GM19324 (cell line): Measurements from ENCODE around the gene TGFBR3L.
A peak's percentile ranks its signal among the peaks of the same experiment; 100 is the strongest.
"Not testable (repeated sequence)": the region's sequence is repeated elsewhere in the genome, so short reads cannot be mapped to it uniquely, and the experiment has no call there.

Experiments
- ATAC-seq: cut with Tn5 transposase; IDR thresholded peaks from one replicate; pipeline ENCODE4 v1.9.1; 2021; ENCODE audit warnings: mild to moderate bottlenecking, moderate library complexity; ENCODE audit not compliant: unreplicated experiment, low FRiP score

The TGFBR3L gene

GRCh38 chr19:7926727-7927604 lies 12.3 kb downstream of the TGFBR3L start:
- no peak for ATAC-seq

- no peak for ATAC-seq
Measured at GRCh38 chr19:7927605-7928333, 13.1 kb downstream of the TGFBR3L start.

GRCh38 chr19:7928334-7928706 lies 13.7 kb downstream of the TGFBR3L start:
- ATAC-seq, result no peak

GRCh38 chr19:7928741-7929701 lies 14.4 kb downstream of the TGFBR3L start:
- no peak for ATAC-seq

GRCh38 chr19:7930030-7930429 lies 15.4 kb downstream of the TGFBR3L start:
- not testable (repeated sequence) for ATAC-seq

GRCh38 chr19:7930765-7931164 lies 16.1 kb downstream of the TGFBR3L start:
- no peak for ATAC-seq

GRCh38 chr19:7931221-7932061 lies 16.8 kb downstream of the TGFBR3L start:
- ATAC-seq, result no peak

- ATAC-seq, result no peak
Measured at GRCh38 chr19:7932276-7932929, 17.8 kb downstream of the TGFBR3L start.

GRCh38 chr19:7932930-7933300 lies 18.3 kb downstream of the TGFBR3L start:
- no peak for ATAC-seq

GRCh38 chr19:7933411-7933810 lies 18.8 kb downstream of the TGFBR3L start:
- ATAC-seq, result no peak

- no peak for ATAC-seq
Measured at GRCh38 chr19:7933828-7934725, 19.4 kb downstream of the TGFBR3L start.

- ATAC-seq, result no peak
Measured at GRCh38 chr19:7934766-7935165, 20.1 kb downstream of the TGFBR3L start.

GRCh38 chr19:7940841-7941240 lies 26.2 kb downstream of the TGFBR3L start:
- no peak for ATAC-seq

- ATAC-seq, result no peak
Measured at GRCh38 chr19:7941895-7942596, 27.4 kb downstream of the TGFBR3L start.

GRCh38 chr19:7942981-7943443 lies 28.4 kb downstream of the TGFBR3L start:
- no peak for ATAC-seq

- peak; percentile 94 for ATAC-seq
Measured at GRCh38 chr19:7943444-7944176, 29.0 kb downstream of the TGFBR3L start, which contains the start of gene TIMM44. TIMM44 (minus strand) TSS chr19:7943666; CDS start chr19:7943651, 15 bp downstream.
